GM12878 (cell line): Measurements from ENCODE around the gene RCE1. TPM values are rescaled to one million over a fixed set of nuclear protein-coding genes. Genes with fewer than 3 reads are reported as not detected.

Experiments used
- ASH2L ChIP-seq: fragments of 300-600, 200-600 bp; sonication (generic); IDR thresholded peaks from 2 replicates; pipeline ENCODE4 v1.6.1; 2017; ENCODE audit warnings: low read depth, mild to moderate bottlenecking, borderline replicate concordance
- DPF2 ChIP-seq: fragments of 450-650 bp; IDR thresholded peaks from 2 replicates; pipeline ENCODE4 v1.6.1; 2017; ENCODE audit warnings: mild to moderate bottlenecking
- HDAC2 ChIP-seq: fragments of 200-600 bp; sonication (generic); IDR thresholded peaks from 2 replicates; pipeline ENCODE4 v1.6.1; 2017
- JUND ChIP-seq: IDR thresholded peaks from 2 replicates; pipeline ENCODE4 v1.6.1; 2012; ENCODE audit warnings: low read depth, mild to moderate bottlenecking, low read length, improper control_type of control experiment, moderate library complexity
- MEF2A ChIP-seq: IDR thresholded peaks from 2 replicates; pipeline ENCODE4 v1.6.1; 2011; ENCODE audit warnings: low read depth, mild to moderate bottlenecking, low read length, moderate library complexity; ENCODE audit not compliant: insufficient read depth
- PKNOX1 ChIP-seq: fragments of 450-650 bp; IDR thresholded peaks from 2 replicates; pipeline ENCODE4 v1.6.1; 2016; ENCODE audit warnings: mild to moderate bottlenecking
- PRDM15 ChIP-seq: fragments of 450-650 bp; formaldehyde crosslinking; IDR thresholded peaks from 2 replicates; pipeline ENCODE4 v1.4.0; 2020; ENCODE audit warnings: mild to moderate bottlenecking, moderate library complexity
- RCOR1 ChIP-seq: conservative IDR thresholded peaks from 2 replicates; pipeline ENCODE4 v1.6.1; 2012; ENCODE audit warnings: low read depth, low read length, improper control_type of control experiment
- RUNX3 ChIP-seq: IDR thresholded peaks from 2 replicates; pipeline ENCODE4 v1.6.1; 2012; ENCODE audit warnings: low read length, inconsistent platforms
- SKIL ChIP-seq: fragments of 450-650 bp; IDR thresholded peaks from 2 replicates; pipeline ENCODE4 v1.6.1; 2017; ENCODE audit warnings: mild to moderate bottlenecking, low read depth, inconsistent platforms; ENCODE audit not compliant: poor library complexity, severe bottlenecking
- SMAD1 ChIP-seq: fragments of 450-650 bp; IDR thresholded peaks from 2 replicates; pipeline ENCODE4 v1.6.1; 2018; ENCODE audit warnings: mild to moderate bottlenecking, low read depth; ENCODE audit not compliant: partially characterized antibody
- TCF7 ChIP-seq: IDR thresholded peaks from 2 replicates; pipeline ENCODE4 v1.6.1; 2014; ENCODE audit warnings: antibody characterized with exemption, borderline replicate concordance
- ZBED1 ChIP-seq: IDR thresholded peaks from 2 replicates; pipeline ENCODE4 v1.6.1; 2016; ENCODE audit warnings: borderline replicate concordance
- polyA plus RNA-seq, 11 experiments: library from polyadenylated mRNA; depleted of rRNA in 4 of 11; unstranded in 6 of 11; stranded (reverse) in 5 of 11; fragments of >200 nt; fragmentation: Nextera tagmentation in 4 of 11; fragmentation: Illumina TruSeq in 1 of 11; extraction: Ambion mirVana in 4 of 11; extraction: Trizol in 1 of 11; gene quantifications; 1 replicate in 1 of 11; 2 replicates in 10 of 11; pipeline versions ENCODE4 v1.2.1 to v1.2.3, GENCODE V29; 2011 to 2016; ENCODE audit warnings: inconsistent platforms in 2 of 11, missing spikeins in 2 of 11, low read depth in 1 of 11
- total RNA-seq, 4 experiments: library from RNA; depleted of rRNA in 3 of 4; stranded (reverse); fragments of >200 nt in 3 of 4; fragmentation: Illumina TruSeq in 1 of 4; extraction: Trizol in 1 of 4; gene quantifications; 2 replicates each; pipeline versions ENCODE4 v1.2.1 to v1.2.3, GENCODE V29; 2013 to 2021
- TF ChIP-seq, protein P1 (sequence below): fragments of 450-650 bp; IDR thresholded peaks from 2 replicates; pipeline ENCODE4 v1.6.1; 2017; ENCODE audit warnings: mild to moderate bottlenecking, moderate library complexity

RCE1 gene
- total and polyA plus RNA-seq, 10 of the 15 experiments (the other 5 are each of a cell fraction or from before 2014, with no cell fraction given) = 0.79 to 32.9 (median 16.4) TPM

- peak; percentile 69; the same call in 1 of the 2 replicates for TF ChIP-seq MEF2A
- TF ChIP-seq TCF7 = no peak
- TF ChIP-seq, protein P1, sequence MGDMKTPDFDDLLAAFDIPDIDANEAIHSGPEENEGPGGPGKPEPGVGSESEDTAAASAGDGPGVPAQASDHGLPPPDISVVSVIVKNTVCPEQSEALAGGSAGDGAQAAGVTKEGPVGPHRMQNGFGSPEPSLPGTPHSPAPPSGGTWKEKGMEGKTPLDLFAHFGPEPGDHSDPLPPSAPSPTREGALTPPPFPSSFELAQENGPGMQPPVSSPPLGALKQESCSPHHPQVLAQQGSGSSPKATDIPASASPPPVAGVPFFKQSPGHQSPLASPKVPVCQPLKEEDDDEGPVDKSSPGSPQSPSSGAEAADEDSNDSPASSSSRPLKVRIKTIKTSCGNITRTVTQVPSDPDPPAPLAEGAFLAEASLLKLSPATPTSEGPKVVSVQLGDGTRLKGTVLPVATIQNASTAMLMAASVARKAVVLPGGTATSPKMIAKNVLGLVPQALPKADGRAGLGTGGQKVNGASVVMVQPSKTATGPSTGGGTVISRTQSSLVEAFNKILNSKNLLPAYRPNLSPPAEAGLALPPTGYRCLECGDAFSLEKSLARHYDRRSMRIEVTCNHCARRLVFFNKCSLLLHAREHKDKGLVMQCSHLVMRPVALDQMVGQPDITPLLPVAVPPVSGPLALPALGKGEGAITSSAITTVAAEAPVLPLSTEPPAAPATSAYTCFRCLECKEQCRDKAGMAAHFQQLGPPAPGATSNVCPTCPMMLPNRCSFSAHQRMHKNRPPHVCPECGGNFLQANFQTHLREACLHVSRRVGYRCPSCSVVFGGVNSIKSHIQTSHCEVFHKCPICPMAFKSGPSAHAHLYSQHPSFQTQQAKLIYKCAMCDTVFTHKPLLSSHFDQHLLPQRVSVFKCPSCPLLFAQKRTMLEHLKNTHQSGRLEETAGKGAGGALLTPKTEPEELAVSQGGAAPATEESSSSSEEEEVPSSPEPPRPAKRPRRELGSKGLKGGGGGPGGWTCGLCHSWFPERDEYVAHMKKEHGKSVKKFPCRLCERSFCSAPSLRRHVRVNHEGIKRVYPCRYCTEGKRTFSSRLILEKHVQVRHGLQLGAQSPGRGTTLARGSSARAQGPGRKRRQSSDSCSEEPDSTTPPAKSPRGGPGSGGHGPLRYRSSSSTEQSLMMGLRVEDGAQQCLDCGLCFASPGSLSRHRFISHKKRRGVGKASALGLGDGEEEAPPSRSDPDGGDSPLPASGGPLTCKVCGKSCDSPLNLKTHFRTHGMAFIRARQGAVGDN = no peak
- no peak for TF ChIP-seq PRDM15 (CRISPR knock-in tag)
- TF ChIP-seq ASH2L = no peak
- TF ChIP-seq SMAD1 = no peak
- TF ChIP-seq ZBED1 = peak; percentile 74; the same call in 1 of the 2 replicates
- peak; percentile 84 for TF ChIP-seq RUNX3
- no peak for TF ChIP-seq HDAC2
- peak; percentile 68 for TF ChIP-seq PKNOX1
- TF ChIP-seq JUND = peak; percentile 85
- peak; percentile 69 for TF ChIP-seq SKIL
- TF ChIP-seq RCOR1 = no peak
- TF ChIP-seq DPF2 = peak; percentile 87
These were observed 48.8 kb downstream of the RCE1 start (continued) for GRCh38 chr11:66891851-66892660.
